ENCODE data around the gene RAB10.
"Not testable (repeated sequence)": the region's sequence is repeated elsewhere in the genome, so short reads cannot be mapped to it uniquely, and the experiment has no call there.

The RAB10 gene

DNA sequence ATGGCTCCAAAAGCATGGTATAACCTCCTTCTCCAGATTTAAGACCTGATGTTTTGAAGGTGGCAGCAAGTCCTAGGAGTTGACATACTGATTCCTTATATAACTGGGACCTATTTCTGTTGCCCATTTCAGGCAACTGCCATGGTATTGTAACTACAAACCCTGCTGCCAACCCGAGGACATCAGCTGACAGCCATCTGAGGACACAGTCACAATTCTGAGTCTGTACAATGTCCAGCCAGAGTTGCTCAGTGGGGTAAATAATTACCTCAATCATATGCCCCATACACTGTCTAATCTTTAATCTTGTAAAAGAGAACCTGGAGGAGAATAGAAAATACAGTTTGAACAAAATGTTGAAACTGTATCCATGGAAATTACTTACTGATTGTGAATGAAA, 130.3 kb downstream of the RAB10 start:
- no peak for DNase-seq (ENCODE audit: extremely low read depth, low read depth)
- no peak for TF ChIP-seq CTCF (IDR thresholded peaks at IDR 0.05; ENCODE audit: low read depth, low read length)

DNA sequence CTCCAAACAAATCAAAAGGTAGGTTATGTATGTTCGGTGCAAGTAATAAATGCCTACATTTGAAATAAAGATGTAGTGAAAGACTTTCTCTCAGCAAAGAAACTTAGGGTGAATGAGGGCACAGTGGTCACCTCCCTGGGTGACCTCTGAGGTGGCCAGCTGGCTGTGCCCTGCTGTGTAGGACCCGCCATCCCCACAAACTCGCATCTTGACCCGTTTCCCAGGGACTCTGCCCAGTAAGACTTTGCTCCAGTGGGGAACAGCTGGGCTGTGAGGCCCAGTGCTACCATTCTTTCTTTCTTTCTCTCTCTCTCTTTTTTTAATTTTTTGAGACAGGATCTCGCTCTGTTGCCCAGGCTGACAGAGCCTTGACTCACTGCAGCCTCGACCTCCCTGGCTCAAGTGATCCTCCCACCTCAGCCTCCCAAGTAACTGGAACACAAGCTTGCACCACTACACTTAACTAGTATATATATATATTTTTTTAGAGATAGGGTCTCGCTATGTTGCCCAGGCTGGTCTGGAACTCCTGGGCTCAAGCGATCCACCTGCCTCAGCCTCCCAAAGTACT, 130.8 kb downstream of the RAB10 start:
- TF ChIP-seq CTCF (IDR thresholded peaks at IDR 0.05; ENCODE audit: low read depth, low read length): no peak
- DNase-seq (ENCODE audit: extremely low read depth, low read depth): no peak

DNA sequence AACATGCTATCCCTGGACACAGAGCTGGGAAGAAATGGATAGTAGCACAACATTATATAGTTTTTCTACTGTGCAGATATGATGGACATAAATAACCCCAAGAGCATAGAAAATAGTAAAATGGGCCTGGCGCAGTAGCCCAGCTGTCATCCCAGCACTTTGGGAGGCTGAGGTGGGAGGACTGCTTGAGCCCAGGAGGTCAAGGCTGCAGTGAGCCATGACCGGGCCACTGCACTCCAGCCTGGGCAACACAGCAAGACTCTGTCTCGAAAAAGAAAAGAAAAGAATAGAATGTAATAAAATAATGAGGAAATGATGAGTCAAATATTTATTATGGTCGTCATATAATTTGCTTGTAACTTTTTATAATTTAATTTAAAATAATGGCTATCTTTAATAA, 131.5 kb downstream of the RAB10 start:
- no peak for DNase-seq (ENCODE audit: extremely low read depth, low read depth)
- TF ChIP-seq CTCF (IDR thresholded peaks at IDR 0.05; ENCODE audit: low read depth, low read length): no peak

- not testable (repeated sequence) for DNase-seq (ENCODE audit: extremely low read depth, low read depth)
Measured at GRCh38 chr2:26166541-26166940, 132.7 kb downstream of the RAB10 start.

- TF ChIP-seq CTCF (IDR thresholded peaks at IDR 0.05; ENCODE audit: low read depth, low read length): no peak
- no peak for DNase-seq (ENCODE audit: extremely low read depth, low read depth)
Measured at GRCh38 chr2:26168785-26169184, 134.9 kb downstream of the RAB10 start.

DNA sequence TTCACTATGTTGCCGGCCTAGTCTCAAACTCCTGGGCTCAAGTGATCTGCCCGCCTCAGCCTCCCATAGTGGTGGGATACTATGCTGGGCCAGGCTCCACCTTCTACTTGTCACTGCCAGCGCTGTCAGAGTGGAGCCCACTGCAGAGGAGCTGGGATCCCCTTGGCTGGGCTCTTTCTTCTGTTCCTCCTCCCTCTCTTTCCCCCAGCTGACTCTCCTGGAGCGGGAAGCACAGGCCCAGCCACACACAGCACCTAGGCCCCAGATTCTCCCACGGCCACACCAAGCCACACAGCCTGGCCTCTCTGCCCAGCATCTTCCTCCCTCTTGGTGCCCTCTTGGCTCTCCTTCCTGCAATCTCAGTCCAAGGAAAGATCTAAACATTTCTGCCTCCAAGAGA, 135.3 kb downstream of the RAB10 start:
- no peak for TF ChIP-seq CTCF (IDR thresholded peaks at IDR 0.05; ENCODE audit: low read depth, low read length)
- no peak for DNase-seq (ENCODE audit: extremely low read depth, low read depth)

GRCh38 chr2:26169681-26170414, 136.0 kb downstream of the RAB10 start:
- no peak for TF ChIP-seq CTCF (IDR thresholded peaks at IDR 0.05; ENCODE audit: low read depth, low read length)
- no peak for DNase-seq (ENCODE audit: extremely low read depth, low read depth)

DNA sequence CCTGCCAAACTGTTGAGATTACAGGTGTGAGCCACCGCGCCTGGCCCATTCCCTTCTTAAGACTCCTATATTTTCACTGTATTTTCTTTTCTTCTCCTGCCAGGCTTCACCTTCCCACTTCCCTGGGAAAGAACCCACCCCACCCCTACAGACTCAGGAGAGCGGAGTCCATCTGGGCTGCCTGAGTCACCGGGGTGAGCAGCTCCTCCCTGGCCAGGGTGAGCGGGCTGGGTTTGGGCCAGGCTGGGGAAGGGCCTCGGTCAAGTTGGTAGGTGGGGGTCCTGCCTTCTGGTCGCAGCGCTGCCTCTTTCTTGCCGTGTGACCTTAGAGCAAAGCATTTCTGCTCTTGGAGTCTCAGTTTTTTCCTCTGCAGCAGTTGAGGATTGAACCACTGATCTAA, 136.9 kb downstream of the RAB10 start:
- no peak for DNase-seq (ENCODE audit: extremely low read depth, low read depth)
- no peak for TF ChIP-seq CTCF (IDR thresholded peaks at IDR 0.05; ENCODE audit: low read depth, low read length)
